Measurements from ENCODE around the gene BID. TPM values are rescaled to one million over a fixed set of nuclear protein-coding genes. Genes with fewer than 3 reads are reported as not detected.

BID gene
- total and polyA plus RNA-seq, 2 experiments from 2014 or later, result 64.6 to 70.7 TPM

GRCh38 chr22:17781319-17782031, 7.2 kb upstream of the BID start:
- peak; percentile 93 for DNase-seq
- H3K4me1 ChIP-seq (ENCODE audit: insufficient read depth), result peaks cover 9% of the 10 kb centered on the region
- TF ChIP-seq EZH2 (IDR thresholded peaks at IDR 0.05; ENCODE audit: insufficient read depth, poor library complexity, severe bottlenecking), result no peak
- TF ChIP-seq EZH2phosphoT487 (IDR thresholded peaks at IDR 0.05; ENCODE audit: insufficient read depth, low read depth), result no peak
- H3K27ac ChIP-seq, result no peak overlapping the region
- no peaks in the 10 kb centered on the region for H3K79me2 ChIP-seq (ENCODE audit: insufficient read depth)
- 42 to 46% methylated on average over 12 of the region's 12 CpGs for whole genome bisulfite sequencing, 2 experiments (ENCODE audit: low coverage in 1 of 2, low lambda C conversion rate in 2 of 2, missing lambda C conversion rate in 2 of 2)
- peak overlapping the region; percentile 59 for H3K4me2 ChIP-seq (ENCODE audit: unreplicated experiment)
- no peaks in the 10 kb centered on the region for H3K9me3 ChIP-seq (ENCODE audit: low read depth)
- in situ Hi-C loops (cut with MboI), result loop anchor here (10.0 kb wide), 1 partner anchor 63 kb away; no protein-coding TSS in a partner anchor
- H4K20me1 ChIP-seq (ENCODE audit: insufficient read depth), result no peaks in the 10 kb centered on the region
- H2AFZ ChIP-seq, result no peak overlapping the region
- no peaks in the 10 kb centered on the region for H3K27me3 ChIP-seq (replicated peaks; ENCODE audit: insufficient read depth)
- peak overlapping the region; percentile 46; the same call in 1 of the 2 replicates for H3K9ac ChIP-seq
- H3F3A ChIP-seq (ENCODE audit: insufficient read depth), result no peaks in the 10 kb centered on the region
- H3K9me2 ChIP-seq (ENCODE audit: insufficient read depth), result no peaks in the 10 kb centered on the region
- no peaks in the 10 kb centered on the region for H3K36me3 ChIP-seq (ENCODE audit: low read depth)
- H3K4me3 ChIP-seq, result no peak overlapping the region

DNA sequence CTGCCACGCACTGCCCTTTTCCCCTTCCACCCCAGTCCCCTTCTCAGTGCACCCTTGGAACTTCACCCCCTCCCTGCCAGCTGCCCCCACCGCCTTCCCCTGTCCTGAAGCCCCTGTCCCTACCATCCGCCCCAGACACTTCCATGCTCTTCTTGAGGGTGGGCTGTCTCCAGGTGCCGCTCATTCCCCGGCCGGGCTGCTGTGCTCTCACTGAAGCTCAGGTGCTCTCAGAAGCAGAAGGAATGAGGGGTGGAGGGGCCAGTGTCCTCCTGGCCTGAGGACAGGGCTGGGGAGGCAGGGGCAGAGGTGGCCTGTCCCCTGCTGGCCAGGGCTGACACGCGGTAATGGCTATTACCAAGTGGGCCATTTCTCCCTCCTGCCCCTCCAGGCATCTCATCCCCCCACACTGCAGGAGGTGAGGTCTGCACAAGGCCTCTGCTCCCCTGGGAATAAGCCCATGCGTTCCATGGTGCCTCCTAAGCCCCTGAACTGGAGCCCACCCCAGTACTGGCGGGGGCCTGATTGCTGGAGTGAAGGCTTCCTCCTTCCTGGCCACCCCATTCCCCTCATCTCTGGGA, 6.6 kb upstream of the BID start:
- Histone ChIP-seq H2AFZ (no peak overlapping the region), H3K4me3 (no peak overlapping the region), H3K27me3 (replicated peaks; ENCODE audit: insufficient read depth) (no peaks in the 10 kb centered on the region), H3K4me2 (ENCODE audit: unreplicated experiment) (no peak overlapping the region), H3K79me2 (ENCODE audit: insufficient read depth) (no peaks in the 10 kb centered on the region), H4K20me1 (ENCODE audit: insufficient read depth) (no peaks in the 10 kb centered on the region), H3K9me2 (ENCODE audit: insufficient read depth) (no peaks in the 10 kb centered on the region), H3K9ac (no peak overlapping the region), H3K9me3 (ENCODE audit: low read depth) (no peaks in the 10 kb centered on the region), H3K27ac (no peak overlapping the region), H3K36me3 (ENCODE audit: low read depth) (no peaks in the 10 kb centered on the region), H3K4me1 (ENCODE audit: insufficient read depth) (peaks cover 9% of the 10 kb centered on the region), H3F3A (ENCODE audit: insufficient read depth) (no peaks in the 10 kb centered on the region)
- no peak for TF ChIP-seq EZH2 (IDR thresholded peaks at IDR 0.05; ENCODE audit: insufficient read depth, poor library complexity, severe bottlenecking)
- in situ Hi-C loops (cut with MboI), result loop anchor here (10.0 kb wide), 1 partner anchor 64 kb away; no protein-coding TSS in a partner anchor
- WGBS, 2 experiments (ENCODE audit: low coverage in 1 of 2, low lambda C conversion rate in 2 of 2, missing lambda C conversion rate in 2 of 2), result 83 to 90% methylated on average over 8 to 10 of the region's 10 CpGs
- DNase-seq, result no peak

DNA sequence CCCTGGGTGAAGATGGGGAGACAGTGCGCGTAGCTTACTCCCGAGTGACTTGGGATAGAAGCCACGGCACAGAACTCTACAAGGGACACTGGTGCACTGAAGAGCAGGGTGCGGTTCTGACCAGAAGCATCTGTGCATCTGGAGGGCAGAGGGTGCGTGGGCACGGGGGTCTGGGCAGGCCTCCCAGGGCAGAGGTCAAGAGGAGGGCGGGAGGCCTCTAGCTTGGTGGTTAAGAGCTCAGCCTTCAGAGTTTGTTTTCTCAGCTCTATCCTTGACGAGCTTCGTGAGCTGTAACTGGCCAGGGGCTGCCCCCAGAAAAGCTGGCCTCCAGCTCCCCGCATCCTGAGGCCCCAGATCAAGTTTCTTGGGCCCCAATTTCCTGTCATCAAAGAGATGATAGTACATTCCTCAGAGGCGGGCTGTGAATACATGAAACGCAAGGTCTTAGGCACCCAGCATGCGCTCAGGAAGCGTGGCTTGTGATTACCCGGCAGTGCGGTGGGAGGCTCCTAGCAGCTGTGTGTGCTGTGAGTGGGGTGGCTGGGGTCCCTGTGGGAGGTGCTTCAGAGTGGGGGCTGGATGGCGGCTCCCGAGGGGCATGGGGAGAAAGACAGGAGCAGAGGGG, 6.0 kb upstream of the BID start:
- in situ Hi-C loops (cut with MboI), result loop anchor here (10.0 kb wide), 1 partner anchor 65 kb away; no protein-coding TSS in a partner anchor
- Histone ChIP-seq H3K36me3 (ENCODE audit: low read depth) (no peaks in the 10 kb centered on the region), H4K20me1 (ENCODE audit: insufficient read depth) (no peaks in the 10 kb centered on the region), H2AFZ (no peak overlapping the region), H3K27ac (no peak overlapping the region), H3K9ac (no peak overlapping the region), H3K4me2 (ENCODE audit: unreplicated experiment) (no peak overlapping the region), H3K4me1 (ENCODE audit: insufficient read depth) (peaks cover 9% of the 10 kb centered on the region), H3K9me3 (ENCODE audit: low read depth) (no peaks in the 10 kb centered on the region), H3K27me3 (replicated peaks; ENCODE audit: insufficient read depth) (no peaks in the 10 kb centered on the region), H3K4me3 (no peak overlapping the region), H3F3A (ENCODE audit: insufficient read depth) (no peaks in the 10 kb centered on the region), H3K79me2 (ENCODE audit: insufficient read depth) (no peaks in the 10 kb centered on the region), H3K9me2 (ENCODE audit: insufficient read depth) (no peaks in the 10 kb centered on the region)
- no peak for DNase-seq
- WGBS, 2 experiments (ENCODE audit: low coverage in 1 of 2, low lambda C conversion rate in 2 of 2, missing lambda C conversion rate in 2 of 2), result 89 to 92% methylated on average over 17 to 19 of the region's 19 CpGs
- TF ChIP-seq EZH2 (IDR thresholded peaks at IDR 0.05; ENCODE audit: insufficient read depth, poor library complexity, severe bottlenecking), result no peak
- no peak for TF ChIP-seq EZH2phosphoT487 (IDR thresholded peaks at IDR 0.05; ENCODE audit: insufficient read depth, low read depth)

DNA sequence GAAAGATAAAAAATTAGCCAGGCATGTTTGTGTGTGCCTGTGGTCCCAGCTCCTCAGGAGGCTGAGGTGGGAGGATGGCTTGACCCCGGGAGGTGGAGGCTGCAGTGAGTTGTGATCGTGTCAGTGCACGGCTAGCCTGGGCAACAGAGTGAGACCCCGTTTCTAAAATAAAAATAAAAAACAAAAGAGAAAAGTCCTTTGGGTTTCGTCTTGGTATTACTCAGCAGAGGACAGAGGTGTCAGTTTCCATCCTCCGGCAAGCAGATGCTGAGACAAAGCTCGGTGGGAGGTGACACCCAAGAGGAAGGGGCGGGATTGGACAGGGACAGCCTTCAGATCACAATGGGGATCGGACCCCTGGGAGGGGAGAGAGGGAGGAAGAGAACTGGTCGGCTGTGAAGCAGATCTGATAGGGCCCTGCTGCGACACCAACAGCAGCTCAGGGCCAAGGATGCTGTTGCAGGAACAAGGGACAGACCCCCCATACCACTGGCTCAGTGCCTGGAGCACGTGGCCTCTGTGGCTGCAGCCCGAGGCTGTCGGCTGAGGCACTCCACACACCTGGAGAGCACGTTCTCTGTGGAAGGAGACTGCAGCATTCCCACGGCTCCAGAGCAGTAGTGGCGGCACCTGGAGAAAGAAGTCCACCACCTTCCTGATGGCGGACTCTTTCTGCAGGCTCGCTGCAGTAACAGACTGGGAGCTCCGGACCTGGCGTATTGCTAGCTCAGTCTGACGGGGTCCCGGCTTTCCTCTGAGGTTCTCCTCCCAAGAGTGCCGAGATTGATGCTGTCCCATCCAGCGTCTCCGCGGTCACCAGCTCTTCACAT, 5.2 kb upstream of the BID start:
- in situ Hi-C loops (cut with MboI), result loop anchor here (10.0 kb wide), 1 partner anchor 65 kb away; no protein-coding TSS in a partner anchor

More for the DNA sequence above, 5.2 kb upstream of the BID start:
- H3K4me2 ChIP-seq (ENCODE audit: unreplicated experiment), result no peak overlapping the region
- H3K4me3 ChIP-seq, result no peak overlapping the region
- H4K20me1 ChIP-seq (ENCODE audit: insufficient read depth), result no peaks in the 10 kb centered on the region
- 75 to 76% methylated on average over 27 of the region's 27 CpGs for WGBS, 2 experiments (ENCODE audit: low coverage in 1 of 2, low lambda C conversion rate in 2 of 2, missing lambda C conversion rate in 2 of 2)
- H3K27me3 ChIP-seq (replicated peaks; ENCODE audit: insufficient read depth), result no peaks in the 10 kb centered on the region
- no peaks in the 10 kb centered on the region for H3F3A ChIP-seq (ENCODE audit: insufficient read depth)
- no peak overlapping the region for H2AFZ ChIP-seq
- H3K36me3 ChIP-seq (ENCODE audit: low read depth), result no peaks in the 10 kb centered on the region
- no peaks in the 10 kb centered on the region for H3K79me2 ChIP-seq (ENCODE audit: insufficient read depth)
- no peaks in the 10 kb centered on the region for H3K9me3 ChIP-seq (ENCODE audit: low read depth)
- H3K9ac ChIP-seq, result no peak overlapping the region
- peaks cover 9% of the 10 kb centered on the region for H3K4me1 ChIP-seq (ENCODE audit: insufficient read depth)
- no peaks in the 10 kb centered on the region for H3K9me2 ChIP-seq (ENCODE audit: insufficient read depth)
- TF ChIP-seq EZH2 (IDR thresholded peaks at IDR 0.05; ENCODE audit: insufficient read depth, poor library complexity, severe bottlenecking) (no peak), EZH2phosphoT487 (IDR thresholded peaks at IDR 0.05; ENCODE audit: insufficient read depth, low read depth) (no peak)
- no peak overlapping the region for H3K27ac ChIP-seq
- DNase-seq, result no peak
